HG02973 (cell line): ENCODE data around the gene CAPZB.

Experiments
- ATAC-seq: cut with Tn5 transposase; IDR thresholded peaks from one replicate; pipeline ENCODE4 v1.9.1; 2021; ENCODE audit warnings: moderate library complexity; ENCODE audit not compliant: unreplicated experiment

The CAPZB gene

GRCh38 chr1:19430121-19431068 is 54.9 kb downstream of the CAPZB start:
- no peak for ATAC-seq

DNA sequence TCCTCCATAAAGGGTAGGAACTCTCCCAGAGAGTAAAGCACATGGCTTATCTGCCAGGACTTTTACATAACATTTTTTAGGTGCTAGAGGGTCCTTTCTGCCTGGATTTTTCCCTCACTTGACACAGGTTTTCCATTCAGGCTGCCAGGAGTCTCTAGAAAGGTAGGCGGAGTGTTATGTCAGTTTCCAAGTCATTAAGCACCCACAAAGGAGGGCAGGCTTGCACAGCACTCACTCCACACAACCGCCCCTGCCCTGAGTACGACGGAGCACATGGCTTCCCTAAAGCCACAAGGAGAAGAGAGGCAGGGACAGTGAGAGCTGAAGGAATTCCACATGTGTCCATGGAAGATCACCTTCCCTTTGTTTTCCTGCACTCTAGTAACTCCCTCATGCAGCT is 55.7 kb downstream of the CAPZB start:
- no peak for ATAC-seq

DNA sequence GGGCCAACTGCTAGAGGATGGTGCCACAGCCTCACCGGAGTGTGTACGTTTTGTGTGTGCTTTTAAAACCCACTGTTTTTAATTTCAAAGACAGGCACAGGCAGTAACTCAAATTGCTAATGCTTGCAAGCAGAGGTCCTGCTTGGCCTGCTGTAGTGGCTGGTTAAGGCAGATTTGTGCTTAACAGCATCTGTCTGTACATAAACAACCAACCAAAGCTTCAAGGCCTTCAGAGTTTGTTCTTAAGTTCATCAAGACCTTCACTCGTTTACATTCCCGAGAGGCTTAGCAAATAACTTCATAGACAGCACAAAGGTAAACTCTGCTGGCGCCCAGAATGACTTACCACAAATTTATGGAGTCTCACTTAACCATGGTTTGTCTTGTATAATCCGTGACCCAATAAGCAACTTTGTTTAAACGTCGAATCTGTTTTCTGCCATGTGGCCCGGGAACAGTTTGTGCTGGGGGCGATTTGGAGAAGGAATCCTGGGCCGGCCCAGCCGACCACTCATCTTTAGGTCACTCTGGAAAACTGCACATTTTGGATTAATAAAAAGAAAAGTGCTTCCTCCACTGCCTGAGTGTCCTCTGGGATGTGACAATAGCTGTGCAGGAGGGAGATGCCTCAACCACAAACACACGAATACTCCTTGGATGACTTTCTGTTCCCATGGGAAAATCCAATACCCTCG is 58.1 kb downstream of the CAPZB start:
- ATAC-seq = no peak

GRCh38 chr1:19426294-19427086 is 58.8 kb downstream of the CAPZB start:
- no peak for ATAC-seq

- ATAC-seq = no peak
Measured at GRCh38 chr1:19425646-19426239, 59.6 kb downstream of the CAPZB start.

GRCh38 chr1:19424651-19425570 is 60.4 kb downstream of the CAPZB start:
- ATAC-seq = no peak

- ATAC-seq = no peak
Measured at GRCh38 chr1:19423130-19423529, 62.2 kb downstream of the CAPZB start.

DNA sequence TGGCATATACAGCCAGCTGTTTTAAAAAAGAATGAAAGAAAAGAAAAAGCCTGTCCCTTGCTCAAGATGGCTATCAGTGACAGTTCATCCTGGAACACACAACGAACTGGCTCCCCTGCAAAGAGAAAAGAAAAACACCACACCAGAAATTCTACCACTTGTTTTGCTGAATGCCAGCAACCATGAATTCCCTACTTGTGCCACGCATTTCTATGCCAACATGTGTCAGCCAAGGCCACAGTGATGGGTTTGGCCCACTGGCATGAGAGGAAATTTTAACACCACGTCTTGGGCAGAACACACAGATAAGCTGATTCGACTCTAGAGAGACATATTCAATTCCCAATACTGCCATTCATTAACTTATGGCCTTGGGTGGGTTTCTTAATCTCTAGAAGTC is 64.0 kb downstream of the CAPZB start:
- ATAC-seq = no peak

GRCh38 chr1:19420606-19421005 is 64.7 kb downstream of the CAPZB start:
- ATAC-seq = no peak

DNA sequence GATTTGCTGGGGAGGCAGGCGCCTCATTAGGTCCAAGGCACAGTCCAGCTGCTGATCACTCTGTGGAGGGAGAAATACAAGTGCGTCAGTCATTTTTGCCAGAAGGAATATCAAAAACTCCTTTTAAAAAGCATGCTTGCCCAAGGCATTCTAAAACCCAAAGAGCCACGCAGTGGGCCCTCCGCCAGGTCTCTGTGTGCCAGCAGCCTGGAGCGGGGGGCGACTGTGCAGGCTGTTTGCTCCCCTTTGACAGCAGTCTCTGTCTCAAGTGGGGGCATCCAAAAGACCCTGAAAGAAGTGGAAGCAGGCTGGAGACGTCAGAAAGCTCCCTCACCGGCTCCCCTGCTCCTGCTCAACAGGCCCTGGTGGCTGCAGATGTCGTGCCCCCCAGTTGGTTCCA is 65.6 kb downstream of the CAPZB start:
- no peak for ATAC-seq

- no peak for ATAC-seq
Measured at GRCh38 chr1:19418503-19418971, 66.8 kb downstream of the CAPZB start.

- no peak for ATAC-seq
Measured at GRCh38 chr1:19416921-19417470, 68.3 kb downstream of the CAPZB start.

- no peak for ATAC-seq
Measured at GRCh38 chr1:19416145-19416544, 69.2 kb downstream of the CAPZB start.

DNA sequence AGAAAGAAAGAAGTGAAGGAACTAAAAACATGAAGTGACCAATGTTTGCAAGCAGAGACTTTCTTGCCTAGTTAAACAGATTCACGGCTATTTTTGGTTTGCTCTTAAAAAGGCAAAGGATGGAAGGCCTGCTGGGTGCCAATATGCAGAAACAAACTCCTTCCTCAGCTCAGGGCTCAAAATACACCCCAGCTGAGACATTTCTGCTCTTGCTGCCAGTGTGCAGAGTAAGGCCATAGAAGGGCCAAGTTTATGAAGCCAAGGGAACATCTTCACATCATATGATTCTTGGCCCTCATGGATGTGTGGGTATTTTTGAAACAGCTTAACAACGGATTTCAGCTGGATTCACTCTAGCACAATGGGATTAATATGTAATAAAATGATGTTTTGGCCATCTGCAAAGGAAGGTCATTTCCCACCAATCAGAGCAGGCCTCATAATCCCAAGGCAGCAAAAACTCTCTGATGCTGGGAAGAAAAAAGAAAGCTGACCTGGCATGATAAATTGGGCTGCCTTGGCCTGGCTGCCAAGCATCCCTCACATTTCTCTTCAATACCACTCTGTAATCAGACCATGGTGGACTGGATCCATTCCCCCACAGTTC is 70.7 kb downstream of the CAPZB start:
- no peak for ATAC-seq

- ATAC-seq = no peak
Measured at GRCh38 chr1:19413999-19414398, 71.3 kb downstream of the CAPZB start.

- ATAC-seq = no peak
Measured at GRCh38 chr1:19412654-19413053, 72.7 kb downstream of the CAPZB start.

DNA sequence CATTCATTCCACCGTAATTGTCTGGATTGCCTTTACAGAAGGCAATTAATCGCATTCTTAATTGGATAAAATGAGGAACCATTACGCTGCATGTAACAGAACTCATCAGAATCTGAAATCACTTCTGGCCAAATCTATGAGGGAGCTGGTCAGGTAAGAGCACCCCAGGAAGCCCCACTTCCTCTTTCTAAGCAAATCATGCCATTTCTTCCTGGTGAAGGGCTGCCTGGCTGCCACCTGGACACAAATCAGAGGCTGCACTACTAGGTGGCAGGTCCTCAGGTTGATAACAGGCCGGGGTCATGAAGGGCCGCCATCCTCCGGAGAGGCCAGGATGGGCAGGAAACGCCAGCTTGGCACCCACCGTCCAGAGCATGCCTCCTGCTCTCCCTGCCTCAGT is 73.7 kb downstream of the CAPZB start:
- no peak for ATAC-seq

DNA sequence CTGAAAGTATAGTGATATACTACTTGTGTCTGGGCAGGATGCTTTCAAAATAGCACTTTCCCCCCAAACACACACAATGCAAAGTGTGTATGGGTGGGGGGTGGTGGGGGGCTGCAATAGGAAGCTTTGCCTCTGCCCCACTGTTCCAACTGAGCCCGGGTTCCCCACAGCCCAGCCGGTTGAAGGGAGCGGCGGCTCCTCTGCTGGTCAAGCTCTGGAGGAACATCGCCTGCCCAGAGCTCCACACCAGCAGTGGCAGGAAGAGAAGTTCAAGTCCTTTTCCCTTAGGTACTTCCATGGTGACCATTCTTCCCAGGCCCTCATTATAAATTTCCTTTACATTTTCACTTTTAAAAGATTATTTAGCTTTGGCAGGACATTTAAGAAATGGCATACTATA is 74.9 kb downstream of the CAPZB start:
- ATAC-seq = no peak
